ENCODE data around the gene ZNF205. TPM values are rescaled to one million over a fixed set of nuclear protein-coding genes. Genes with fewer than 3 reads are reported as not detected.

ZNF205 gene
- total and polyA plus RNA-seq, 2 of the 13 experiments (the other 11 are each of a cell fraction or from before 2014, with no cell fraction given) = 5.8 to 10.2 TPM

DNA sequence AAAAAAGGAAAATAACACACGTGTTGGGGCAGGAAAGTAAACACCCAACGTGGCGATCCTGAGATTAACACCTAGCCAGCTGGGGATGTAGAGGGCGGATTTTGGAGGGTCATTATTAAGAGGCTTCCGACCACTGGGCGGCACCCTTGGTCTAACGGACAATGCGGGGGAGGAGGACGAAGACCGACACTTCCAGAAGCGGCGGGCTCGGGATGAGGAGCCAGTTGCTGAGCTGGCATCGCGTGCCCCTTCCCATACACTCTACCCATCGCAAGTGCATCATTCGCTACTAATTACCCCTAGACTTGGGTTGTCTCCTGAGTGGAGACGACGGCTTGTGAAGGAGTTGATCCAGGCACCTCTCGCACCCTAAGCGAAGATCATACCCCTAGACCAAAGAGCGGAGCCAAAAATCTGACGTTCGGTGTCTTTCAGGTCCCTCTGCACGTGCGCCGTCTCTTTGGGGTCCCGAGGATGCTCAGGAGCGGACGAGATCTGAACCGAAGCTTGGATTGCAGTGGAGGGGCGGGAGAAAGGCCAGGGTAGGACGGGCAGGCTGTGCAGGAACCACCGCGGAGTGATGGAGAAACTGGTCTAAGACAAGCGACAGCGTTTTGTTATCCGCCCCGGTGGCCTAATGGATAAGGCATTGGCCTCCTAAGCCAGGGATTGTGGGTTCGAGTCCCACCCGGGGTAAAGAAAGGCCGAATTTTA is 40.0 kb downstream of the ZNF205 start (continued):
- TF ChIP-seq, protein P1, sequence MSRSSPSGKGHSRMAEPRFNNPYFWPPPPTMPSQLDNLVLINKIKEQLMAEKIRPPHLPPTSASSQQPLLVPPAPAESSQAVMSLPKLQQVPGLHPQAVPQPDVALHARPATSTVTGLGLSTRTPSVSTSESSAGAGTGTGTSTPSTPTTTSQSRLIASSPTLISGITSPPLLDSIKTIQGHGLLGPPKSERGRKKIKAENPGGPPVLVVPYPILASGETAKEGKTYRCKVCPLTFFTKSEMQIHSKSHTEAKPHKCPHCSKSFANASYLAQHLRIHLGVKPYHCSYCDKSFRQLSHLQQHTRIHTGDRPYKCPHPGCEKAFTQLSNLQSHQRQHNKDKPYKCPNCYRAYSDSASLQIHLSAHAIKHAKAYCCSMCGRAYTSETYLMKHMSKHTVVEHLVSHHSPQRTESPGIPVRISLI (CRISPR knock-in tag; IDR thresholded peaks at IDR 0.05; ENCODE audit: borderline replicate concordance) = peak; percentile 61; the same call in 1 of the 2 replicates
- TF ChIP-seq ZNF136 (CRISPR knock-in tag; IDR thresholded peaks at IDR 0.05; ENCODE audit: low read depth) (0 out of 2 replicates have a peak, but pooled peaks have one; percentile 43), NCOR1 (IDR thresholded peaks at IDR 0.05; ENCODE audit: borderline replicate concordance, low read length) (peak; percentile 56; the same call in 1 of the 2 replicates), EED (CRISPR knock-in tag; IDR thresholded peaks at IDR 0.05) (no peak), RARA (CRISPR knock-in tag; IDR thresholded peaks at IDR 0.05) (no peak), ZNF780A (CRISPR knock-in tag; IDR thresholded peaks at IDR 0.05) (peak; percentile 68; the same call in 1 of the 2 replicates), ZNF749 (CRISPR knock-in tag; IDR thresholded peaks at IDR 0.05; ENCODE audit: borderline replicate concordance) (no peak), GFI1 (CRISPR knock-in tag; IDR thresholded peaks at IDR 0.05; ENCODE audit: borderline replicate concordance) (0 out of 2 replicates have a peak, but pooled peaks have one; percentile 16), SRY (CRISPR knock-in tag; IDR thresholded peaks at IDR 0.05) (no peak), ZSCAN30 (CRISPR knock-in tag; IDR thresholded peaks at IDR 0.05) (no peak), KLF16 (CRISPR knock-in tag; IDR thresholded peaks at IDR 0.05) (peak in 1 of 2 experiments; percentile 94; a peak in 1 of 4 replicates)
- TF ChIP-seq, protein P2, sequence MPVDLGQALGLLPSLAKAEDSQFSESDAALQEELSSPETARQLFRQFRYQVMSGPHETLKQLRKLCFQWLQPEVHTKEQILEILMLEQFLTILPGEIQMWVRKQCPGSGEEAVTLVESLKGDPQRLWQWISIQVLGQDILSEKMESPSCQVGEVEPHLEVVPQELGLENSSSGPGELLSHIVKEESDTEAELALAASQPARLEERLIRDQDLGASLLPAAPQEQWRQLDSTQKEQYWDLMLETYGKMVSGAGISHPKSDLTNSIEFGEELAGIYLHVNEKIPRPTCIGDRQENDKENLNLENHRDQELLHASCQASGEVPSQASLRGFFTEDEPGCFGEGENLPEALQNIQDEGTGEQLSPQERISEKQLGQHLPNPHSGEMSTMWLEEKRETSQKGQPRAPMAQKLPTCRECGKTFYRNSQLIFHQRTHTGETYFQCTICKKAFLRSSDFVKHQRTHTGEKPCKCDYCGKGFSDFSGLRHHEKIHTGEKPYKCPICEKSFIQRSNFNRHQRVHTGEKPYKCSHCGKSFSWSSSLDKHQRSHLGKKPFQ (CRISPR knock-in tag; IDR thresholded peaks at IDR 0.05; ENCODE audit: insufficient replicate concordance) = peak; percentile 44
- TF ChIP-seq, protein P3, sequence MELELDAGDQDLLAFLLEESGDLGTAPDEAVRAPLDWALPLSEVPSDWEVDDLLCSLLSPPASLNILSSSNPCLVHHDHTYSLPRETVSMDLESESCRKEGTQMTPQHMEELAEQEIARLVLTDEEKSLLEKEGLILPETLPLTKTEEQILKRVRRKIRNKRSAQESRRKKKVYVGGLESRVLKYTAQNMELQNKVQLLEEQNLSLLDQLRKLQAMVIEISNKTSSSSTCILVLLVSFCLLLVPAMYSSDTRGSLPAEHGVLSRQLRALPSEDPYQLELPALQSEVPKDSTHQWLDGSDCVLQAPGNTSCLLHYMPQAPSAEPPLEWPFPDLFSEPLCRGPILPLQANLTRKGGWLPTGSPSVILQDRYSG (CRISPR knock-in tag; IDR thresholded peaks at IDR 0.05) = no peak
- TF ChIP-seq, protein P4, sequence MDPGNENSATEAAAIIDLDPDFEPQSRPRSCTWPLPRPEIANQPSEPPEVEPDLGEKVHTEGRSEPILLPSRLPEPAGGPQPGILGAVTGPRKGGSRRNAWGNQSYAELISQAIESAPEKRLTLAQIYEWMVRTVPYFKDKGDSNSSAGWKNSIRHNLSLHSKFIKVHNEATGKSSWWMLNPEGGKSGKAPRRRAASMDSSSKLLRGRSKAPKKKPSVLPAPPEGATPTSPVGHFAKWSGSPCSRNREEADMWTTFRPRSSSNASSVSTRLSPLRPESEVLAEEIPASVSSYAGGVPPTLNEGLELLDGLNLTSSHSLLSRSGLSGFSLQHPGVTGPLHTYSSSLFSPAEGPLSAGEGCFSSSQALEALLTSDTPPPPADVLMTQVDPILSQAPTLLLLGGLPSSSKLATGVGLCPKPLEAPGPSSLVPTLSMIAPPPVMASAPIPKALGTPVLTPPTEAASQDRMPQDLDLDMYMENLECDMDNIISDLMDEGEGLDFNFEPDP (CRISPR knock-in tag; conservative IDR thresholded peaks at IDR 0.05) = 0 out of 2 replicates have a peak, but pooled peaks have one; percentile 56
- TF ChIP-seq, protein P5, sequence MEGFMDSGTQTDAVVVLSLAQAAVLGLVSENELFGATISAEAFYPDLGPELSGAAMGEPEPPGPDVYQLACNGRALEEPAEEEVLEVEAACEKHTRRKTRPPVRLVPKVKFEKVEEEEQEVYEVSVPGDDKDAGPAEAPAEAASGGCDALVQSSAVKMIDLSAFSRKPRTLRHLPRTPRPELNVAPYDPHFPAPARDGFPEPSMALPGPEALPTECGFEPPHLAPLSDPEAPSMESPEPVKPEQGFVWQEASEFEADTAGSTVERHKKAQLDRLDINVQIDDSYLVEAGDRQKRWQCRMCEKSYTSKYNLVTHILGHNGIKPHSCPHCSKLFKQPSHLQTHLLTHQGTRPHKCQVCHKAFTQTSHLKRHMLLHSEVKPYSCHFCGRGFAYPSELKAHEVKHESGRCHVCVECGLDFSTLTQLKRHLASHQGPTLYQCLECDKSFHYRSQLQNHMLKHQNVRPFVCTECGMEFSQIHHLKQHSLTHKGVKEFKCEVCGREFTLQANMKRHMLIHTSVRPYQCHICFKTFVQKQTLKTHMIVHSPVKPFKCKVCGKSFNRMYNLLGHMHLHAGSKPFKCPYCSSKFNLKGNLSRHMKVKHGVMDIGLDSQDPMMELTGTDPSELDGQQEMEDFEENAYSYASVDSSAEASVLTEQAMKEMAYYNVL (CRISPR knock-in tag; IDR thresholded peaks at IDR 0.05; ENCODE audit: borderline replicate concordance) = peak; percentile 92; the same call in 1 of the 2 replicates
- TF ChIP-seq, protein P6, sequence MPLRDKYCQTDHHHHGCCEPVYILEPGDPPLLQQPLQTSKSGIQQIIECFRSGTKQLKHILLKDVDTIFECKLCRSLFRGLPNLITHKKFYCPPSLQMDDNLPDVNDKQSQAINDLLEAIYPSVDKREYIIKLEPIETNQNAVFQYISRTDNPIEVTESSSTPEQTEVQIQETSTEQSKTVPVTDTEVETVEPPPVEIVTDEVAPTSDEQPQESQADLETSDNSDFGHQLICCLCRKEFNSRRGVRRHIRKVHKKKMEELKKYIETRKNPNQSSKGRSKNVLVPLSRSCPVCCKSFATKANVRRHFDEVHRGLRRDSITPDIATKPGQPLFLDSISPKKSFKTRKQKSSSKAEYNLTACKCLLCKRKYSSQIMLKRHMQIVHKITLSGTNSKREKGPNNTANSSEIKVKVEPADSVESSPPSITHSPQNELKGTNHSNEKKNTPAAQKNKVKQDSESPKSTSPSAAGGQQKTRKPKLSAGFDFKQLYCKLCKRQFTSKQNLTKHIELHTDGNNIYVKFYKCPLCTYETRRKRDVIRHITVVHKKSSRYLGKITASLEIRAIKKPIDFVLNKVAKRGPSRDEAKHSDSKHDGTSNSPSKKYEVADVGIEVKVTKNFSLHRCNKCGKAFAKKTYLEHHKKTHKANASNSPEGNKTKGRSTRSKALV (CRISPR knock-in tag; IDR thresholded peaks at IDR 0.05) = no peak
- TF ChIP-seq, protein P7, sequence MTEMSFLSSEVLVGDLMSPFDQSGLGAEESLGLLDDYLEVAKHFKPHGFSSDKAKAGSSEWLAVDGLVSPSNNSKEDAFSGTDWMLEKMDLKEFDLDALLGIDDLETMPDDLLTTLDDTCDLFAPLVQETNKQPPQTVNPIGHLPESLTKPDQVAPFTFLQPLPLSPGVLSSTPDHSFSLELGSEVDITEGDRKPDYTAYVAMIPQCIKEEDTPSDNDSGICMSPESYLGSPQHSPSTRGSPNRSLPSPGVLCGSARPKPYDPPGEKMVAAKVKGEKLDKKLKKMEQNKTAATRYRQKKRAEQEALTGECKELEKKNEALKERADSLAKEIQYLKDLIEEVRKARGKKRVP (CRISPR knock-in tag; IDR thresholded peaks at IDR 0.05) = 0 out of 4 replicates have a peak, but pooled peaks of 1 of the 2 experiments have one; percentile 63

All from HepG2 (cell line).